ENCODE data around the gene C10orf105. TPM values are rescaled to one million over a fixed set of nuclear protein-coding genes. Genes with fewer than 3 reads are reported as not detected.
A peak's percentile ranks its signal among the peaks of the same experiment; 100 is the strongest.

Gene C10orf105, protein sequence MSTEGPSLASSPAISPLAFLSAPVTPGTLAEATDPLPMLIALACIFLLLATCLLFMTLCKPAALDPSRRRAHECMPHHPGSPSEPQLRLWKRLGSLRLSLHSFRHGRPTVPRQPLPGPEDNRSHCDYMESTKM
- not detected for polyA plus RNA-seq

DNA sequence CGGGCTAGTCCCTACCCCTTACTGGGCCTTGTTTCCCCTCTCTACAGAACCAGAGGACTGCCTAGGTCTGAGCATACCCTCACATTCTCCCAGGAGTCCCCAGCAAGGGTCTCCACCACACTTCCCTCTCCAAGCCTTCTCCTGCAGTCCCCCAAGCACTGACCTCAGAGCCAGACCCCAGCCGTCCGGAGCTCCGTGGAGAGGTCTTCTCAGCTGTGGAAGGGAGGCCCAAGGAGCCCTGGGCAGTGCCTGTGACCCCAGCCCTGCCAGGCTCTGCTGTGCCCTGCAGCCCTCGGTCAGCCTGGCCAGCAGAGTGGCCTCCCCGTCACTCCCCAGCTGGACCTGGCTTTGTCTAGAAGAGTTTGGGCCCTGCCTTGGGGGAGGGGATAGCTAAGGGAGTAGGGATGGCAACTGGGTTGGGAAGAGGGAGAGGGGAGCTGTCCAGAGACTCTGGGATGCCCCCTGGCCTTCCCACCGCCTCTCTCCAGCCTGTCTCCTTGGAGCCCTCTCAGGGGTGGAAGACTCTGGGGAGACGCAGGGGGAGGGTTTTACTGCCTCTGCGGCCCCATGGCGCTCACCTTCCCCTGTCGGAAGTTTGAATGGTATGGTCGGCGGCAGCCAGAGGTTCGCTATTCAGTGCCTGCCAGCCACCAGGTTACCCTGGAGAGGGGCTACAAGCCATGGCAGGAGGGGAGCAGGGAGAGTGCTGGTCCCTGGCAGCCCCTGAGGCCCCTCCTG is at the start of gene C10orf105:
Gene C10orf105, minus strand, starts transcription at position 315 of the 738 bp plus-strand sequence. CDS start 3,441 bp downstream, outside the sequence.
- H3K9me3 Mint-ChIP-seq, result no peaks in the 10 kb centered on the region
- no peaks in the 10 kb centered on the region for H3K27me3 Mint-ChIP-seq
- H3K4me3 Mint-ChIP-seq, result peak within 1 kb of the TSS in 1 of 4 donors; percentile 39
- H3K4me1 Mint-ChIP-seq, result peaks cover 3 to 12% (median 10%) of the 10 kb centered on the region in 3 donors
- H3K27ac Mint-ChIP-seq, result peak within 1 kb of the TSS in 1 of 3 donors; percentile 82
- H3K36me3 Mint-ChIP-seq, result no peaks in the 10 kb centered on the region

DNA sequence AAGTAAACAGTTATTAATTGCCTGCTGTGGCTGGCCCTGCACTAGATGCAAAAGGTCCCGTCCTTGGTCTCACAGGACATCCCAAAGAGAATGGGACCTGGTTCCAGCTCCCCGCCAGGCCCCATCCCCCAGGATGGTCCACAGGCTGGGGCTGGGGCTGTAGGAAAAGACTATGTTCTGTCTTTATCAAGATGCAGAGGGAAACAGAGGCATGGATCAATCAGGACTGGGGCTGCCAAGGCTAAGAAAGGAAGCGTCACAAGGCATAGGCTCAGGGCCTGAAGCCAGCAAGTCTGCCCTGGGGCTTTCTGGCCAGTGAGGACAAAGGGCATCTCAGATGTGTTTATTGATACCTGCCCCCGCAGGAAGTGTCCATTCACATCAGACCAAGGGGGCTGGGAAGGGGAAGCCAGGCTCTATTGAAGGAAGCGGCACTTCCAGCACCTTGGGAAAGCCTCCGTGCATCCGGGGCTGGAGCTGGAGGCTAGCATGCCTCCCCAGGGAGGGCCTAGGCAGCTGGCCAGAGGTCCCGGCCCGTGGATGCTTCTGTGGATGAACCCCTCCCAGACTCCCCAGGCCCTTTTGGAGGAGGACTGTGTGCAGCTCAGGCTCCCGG is 48.0 kb upstream of the C10orf105 start:
- Mint-ChIP-seq H3K36me3 (peaks cover 10% of the 10 kb centered on the region), H3K27ac (peak overlapping the region; percentile 92 to 99 (median 97)), H3K9me3 (no peaks in the 10 kb centered on the region), H3K4me1 (peaks cover 39 to 60% (median 51%) of the 10 kb centered on the region in 3 donors), H3K27me3 (no peaks in the 10 kb centered on the region), H3K4me3 (peak overlapping the region; percentile 55 to 91 (median 86))

DNA sequence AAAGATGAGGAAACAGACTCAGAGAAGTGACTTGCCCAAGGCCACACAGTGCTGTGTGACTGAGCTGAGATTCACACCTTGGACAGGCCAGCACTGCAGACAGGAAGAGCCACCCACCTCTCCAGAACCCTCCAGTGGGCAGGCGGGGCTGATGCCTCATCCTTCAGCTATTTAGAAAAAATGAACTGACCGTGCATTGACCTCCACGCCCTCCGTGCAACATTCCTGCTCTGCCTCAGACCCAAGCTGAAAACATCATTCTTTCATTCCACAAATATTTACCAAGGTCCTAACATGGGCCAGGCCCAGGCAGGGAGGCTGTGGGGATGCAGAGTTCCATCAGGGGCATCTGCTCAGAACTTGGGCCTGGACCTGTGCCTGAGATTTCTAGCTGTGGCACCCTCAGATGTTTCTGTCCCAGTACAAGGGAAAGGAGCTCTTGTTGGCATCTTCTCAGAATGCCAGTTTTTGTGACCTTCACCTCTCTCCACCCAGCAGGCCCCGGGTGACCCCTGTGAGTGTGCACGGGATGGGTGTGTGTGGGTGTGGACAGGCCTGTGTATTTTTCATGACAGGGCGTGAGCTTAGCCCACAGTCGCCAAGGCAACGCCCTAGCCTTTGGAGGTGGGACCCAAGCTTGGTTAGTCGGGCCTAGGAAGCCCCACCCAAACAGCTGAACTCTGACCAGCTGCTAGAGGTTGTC is 47.3 kb upstream of the C10orf105 start:
- H3K9me3 Mint-ChIP-seq, result no peaks in the 10 kb centered on the region
- H3K27ac Mint-ChIP-seq, result peak overlapping the region; percentile 92 to 99 (median 97)
- H3K27me3 Mint-ChIP-seq, result no peaks in the 10 kb centered on the region
- peaks cover 10% of the 10 kb centered on the region for H3K36me3 Mint-ChIP-seq
- peak overlapping the region; percentile 38 to 91 (median 86) for H3K4me3 Mint-ChIP-seq
- peaks cover 33 to 58% (median 49%) of the 10 kb centered on the region in 3 donors for H3K4me1 Mint-ChIP-seq

DNA sequence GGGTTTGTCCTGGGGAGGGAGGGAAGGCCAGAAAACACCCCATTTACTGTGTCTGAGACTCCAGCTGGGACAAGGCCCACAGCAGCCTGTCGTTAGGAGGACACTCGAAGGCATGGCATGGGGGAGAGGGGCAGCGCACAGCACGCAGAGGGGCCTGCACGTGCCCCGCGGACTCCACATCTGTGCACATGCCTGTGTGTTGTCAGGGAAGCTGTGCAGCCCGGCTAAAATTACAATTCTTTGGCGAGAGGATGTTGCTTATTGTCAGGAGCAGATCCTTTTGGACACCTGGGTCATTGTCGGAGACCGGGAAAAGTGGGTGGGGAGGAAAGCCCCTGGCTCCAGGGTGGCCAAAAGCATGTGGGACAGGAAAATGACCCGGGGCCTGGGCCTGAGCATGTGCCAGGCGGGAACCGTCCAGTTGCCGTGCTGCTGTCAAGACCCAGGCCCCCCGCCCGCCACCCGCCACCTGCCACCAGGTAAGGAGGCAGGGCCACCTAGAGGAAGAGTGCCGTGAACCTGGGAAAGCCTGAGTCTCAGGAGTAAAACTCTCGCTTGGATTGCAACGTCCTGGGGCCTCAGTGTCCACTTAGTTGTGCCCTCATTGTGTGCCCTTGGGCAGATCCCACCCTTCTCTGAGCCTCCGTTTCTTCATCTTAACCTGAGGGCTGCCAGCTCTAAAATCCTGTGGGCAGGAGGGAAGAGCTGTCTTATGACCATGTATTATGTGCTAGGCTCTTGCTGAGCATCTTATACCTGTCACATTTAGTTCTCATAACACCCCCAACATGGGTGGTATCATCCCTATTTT is 46.5 kb upstream of the C10orf105 start:
- Mint-ChIP-seq H3K27me3 (no peaks in the 10 kb centered on the region), H3K9me3 (no peaks in the 10 kb centered on the region), H3K4me1 (peaks cover 27 to 55% (median 45%) of the 10 kb centered on the region in 3 donors), H3K36me3 (peaks cover 10% of the 10 kb centered on the region), H3K4me3 (peak overlapping the region in 1 of 4 donors; percentile 91), H3K27ac (peak overlapping the region; percentile 76 to 99 (median 92))

DNA sequence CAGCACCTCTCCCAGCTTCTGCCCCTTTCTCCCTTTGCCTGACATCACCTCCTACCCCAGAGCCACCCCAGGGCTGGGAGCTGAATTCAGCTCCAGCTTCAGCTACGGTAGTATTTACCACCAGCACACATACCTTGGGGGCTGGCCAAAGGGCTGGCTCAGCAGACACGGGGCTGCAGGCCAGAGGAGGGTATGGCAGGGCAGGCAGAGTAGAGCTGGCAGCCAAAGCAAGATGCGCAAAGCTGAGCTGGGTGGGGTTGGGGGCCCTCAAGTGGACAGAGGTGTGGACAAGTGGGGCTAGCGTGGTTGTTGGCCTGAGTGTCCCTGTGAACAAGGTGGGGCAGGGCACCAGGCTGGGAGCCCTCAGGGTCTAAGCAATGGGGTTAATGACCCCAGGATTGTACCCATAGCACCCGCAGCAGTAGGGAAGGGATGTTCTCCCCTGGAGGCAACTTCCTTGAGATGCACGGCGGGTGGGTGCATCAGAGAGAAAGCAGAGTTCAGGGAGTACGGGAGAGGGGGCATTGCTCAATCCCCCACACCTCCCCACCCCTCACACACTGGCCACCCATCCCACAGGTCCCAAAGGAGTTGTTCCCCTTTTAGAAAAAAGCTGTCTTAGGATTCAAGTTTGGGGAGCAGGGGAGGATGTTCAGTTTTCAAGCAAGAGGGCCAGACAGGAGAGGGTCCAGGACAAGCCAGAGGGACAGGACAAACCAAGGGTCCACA is 45.8 kb upstream of the C10orf105 start:
- H3K27ac Mint-ChIP-seq, result peak overlapping the region; percentile 30 to 94 (median 73)
- H3K4me1 Mint-ChIP-seq, result peaks cover 29 to 56% (median 51%) of the 10 kb centered on the region in 3 donors
- no peaks in the 10 kb centered on the region for H3K27me3 Mint-ChIP-seq
- H3K9me3 Mint-ChIP-seq, result no peaks in the 10 kb centered on the region
- no peak overlapping the region for H3K4me3 Mint-ChIP-seq
- H3K36me3 Mint-ChIP-seq, result peaks cover 12% of the 10 kb centered on the region

DNA sequence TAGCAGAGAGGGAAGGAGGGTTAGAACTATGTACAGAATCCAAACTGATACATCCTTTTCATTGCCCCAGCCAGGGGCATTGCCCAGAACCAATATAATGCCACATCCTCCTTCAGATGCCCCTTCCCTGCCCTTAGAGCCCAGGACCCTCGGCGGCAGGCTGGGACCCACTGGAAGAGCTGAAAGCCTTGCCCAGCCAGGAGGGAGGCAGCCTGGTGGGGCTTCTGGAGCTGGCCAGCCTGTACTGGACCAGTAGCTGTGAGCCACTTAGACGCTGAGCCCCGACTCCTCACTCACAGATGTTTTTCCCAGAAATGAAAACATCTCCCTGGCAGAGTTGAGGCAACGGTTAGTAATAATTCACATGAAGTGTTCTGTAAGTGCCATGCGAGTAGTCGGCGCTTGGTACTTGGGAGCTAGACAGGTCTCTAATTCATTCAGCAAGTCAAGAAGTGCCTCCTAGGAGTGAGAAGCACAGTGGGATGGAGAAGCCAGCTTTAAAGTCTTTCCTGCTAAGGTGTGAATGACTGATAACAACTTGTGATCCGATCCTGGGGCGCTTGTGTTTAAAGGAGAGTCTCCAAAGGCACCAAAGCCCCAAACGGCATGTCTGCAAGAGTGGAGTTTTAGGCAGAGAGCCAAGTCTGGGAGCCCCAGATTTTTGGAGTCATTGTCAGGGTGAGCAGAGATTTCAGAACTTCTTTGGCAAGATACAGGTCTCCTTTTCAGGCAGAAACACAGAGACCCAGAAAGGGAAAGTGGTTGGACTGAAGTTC is 44.0 kb upstream of the C10orf105 start:
- Mint-ChIP-seq H3K4me1 (peaks cover 18 to 46% (median 41%) of the 10 kb centered on the region in 3 donors), H3K4me3 (peak overlapping the region in 1 of 4 donors; percentile 52), H3K27ac (peak overlapping the region in 1 of 3 donors; percentile 54), H3K36me3 (peaks cover 7% of the 10 kb centered on the region), H3K27me3 (no peaks in the 10 kb centered on the region), H3K9me3 (no peaks in the 10 kb centered on the region)

DNA sequence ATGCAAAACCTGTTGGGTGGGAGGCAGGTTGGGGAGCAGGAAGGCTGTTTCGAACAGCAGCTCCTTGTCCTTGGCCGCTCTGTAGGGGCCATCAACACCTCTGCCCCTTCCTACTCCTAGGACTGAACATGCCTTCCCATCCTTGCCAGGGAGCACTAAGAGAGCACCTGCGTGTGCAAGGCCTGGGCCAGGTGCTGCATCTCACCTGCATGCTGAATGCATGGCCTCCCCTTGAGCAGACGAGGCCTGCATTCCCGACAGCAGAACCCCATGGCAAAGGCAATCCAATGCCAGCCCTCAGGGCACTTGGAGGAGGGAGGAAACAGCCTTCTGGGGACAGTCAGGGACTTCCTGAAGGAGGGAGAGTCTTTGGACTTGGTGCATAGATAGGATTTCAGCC is 42.7 kb upstream of the C10orf105 start:
- peaks cover 14 to 38% (median 32%) of the 10 kb centered on the region in 3 donors for H3K4me1 Mint-ChIP-seq
- peaks cover 8% of the 10 kb centered on the region for H3K36me3 Mint-ChIP-seq
- H3K27ac Mint-ChIP-seq, result peak overlapping the region in 1 of 3 donors; percentile 71
- H3K4me3 Mint-ChIP-seq, result no peak overlapping the region
- no peaks in the 10 kb centered on the region for H3K27me3 Mint-ChIP-seq
- no peaks in the 10 kb centered on the region for H3K9me3 Mint-ChIP-seq

DNA sequence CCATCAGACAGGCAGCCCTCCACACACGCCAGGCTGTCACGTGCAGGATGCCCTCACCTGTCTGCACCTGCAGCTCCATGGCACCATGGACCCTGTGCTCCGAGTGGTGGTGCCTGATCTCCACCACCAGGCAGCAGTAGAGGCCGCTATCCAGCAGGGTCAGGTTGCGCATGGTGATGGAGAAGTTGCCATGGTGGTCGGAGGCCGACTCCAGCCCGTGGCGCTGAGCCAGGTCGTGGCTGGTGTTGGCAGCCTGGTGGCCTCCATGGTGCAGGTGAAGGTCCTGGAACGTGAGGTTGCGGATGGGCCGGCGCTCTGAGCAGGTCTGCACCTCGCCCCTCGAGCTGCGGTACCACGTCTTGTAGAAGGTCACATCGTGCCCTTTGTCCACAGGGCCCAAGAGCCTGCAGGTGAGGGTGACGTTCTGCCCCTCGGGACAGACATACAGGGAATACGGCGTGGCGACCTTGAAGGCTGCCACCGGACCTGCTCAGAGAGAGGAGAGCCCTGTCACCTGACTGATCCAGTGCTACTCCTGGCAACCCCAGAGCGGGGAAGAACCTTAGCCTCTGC is 42.0 kb upstream of the C10orf105 start:
- Mint-ChIP-seq H3K4me3 (no peak overlapping the region), H3K36me3 (peaks cover 5% of the 10 kb centered on the region), H3K27me3 (no peaks in the 10 kb centered on the region), H3K27ac (peak overlapping the region in 1 of 3 donors; percentile 78), H3K4me1 (peaks cover 12 to 38% (median 30%) of the 10 kb centered on the region in 3 donors), H3K9me3 (no peaks in the 10 kb centered on the region)

DNA sequence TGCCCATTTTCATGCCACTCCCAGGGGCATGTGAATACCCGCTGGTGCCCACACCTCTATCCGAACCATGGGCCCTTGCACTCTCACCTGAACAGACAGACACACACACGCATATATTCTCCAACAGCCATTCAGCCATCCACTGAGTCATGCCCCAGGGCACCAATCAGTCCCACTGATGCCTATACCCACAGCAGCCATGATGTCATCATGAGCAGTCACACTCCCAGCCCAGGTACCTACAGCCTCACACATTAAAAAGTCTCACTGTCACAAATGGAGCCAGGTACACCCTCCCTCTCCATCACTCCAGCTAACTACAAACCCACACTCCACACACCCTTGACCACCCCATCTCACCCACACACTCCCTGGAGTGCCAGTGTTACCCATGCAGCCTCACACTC is 41.5 kb upstream of the C10orf105 start:
- Mint-ChIP-seq H3K4me1 (peaks cover 13 to 39% (median 30%) of the 10 kb centered on the region in 3 donors), H3K4me3 (no peak overlapping the region), H3K36me3 (peaks cover 5% of the 10 kb centered on the region), H3K27ac (peak overlapping the region in 1 of 3 donors; percentile 78), H3K9me3 (no peaks in the 10 kb centered on the region), H3K27me3 (no peaks in the 10 kb centered on the region)

DNA sequence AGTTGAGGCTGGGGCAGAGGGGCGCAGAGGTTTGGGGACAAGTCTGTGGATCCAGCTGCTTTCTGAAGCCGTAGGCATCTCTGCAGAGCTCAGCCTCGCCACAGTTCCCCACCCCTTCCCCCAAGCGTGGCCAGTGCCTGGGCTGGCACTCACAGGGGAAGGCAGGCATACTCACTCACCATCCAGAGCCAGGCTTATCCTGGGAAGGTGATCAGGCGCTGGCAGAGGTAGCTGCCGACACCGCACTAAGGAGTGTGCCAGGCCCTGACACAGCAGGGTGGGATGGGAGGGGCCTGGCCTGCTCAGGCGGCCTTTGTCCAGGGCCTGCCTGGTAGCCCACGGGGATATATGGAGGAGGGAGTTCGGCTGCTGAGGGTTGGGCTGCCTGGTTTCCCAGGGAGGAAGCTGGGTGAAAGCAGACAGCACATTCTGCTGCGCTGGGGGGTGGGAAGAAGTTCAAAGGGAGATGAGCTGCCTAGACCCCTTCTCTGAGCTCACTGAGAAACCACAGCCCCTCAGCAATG is 37.9 kb upstream of the C10orf105 start:
- H3K4me1 Mint-ChIP-seq, result peaks cover 33 to 52% (median 44%) of the 10 kb centered on the region in 3 donors
- peaks cover 5% of the 10 kb centered on the region for H3K36me3 Mint-ChIP-seq
- no peaks in the 10 kb centered on the region for H3K9me3 Mint-ChIP-seq
- no peaks in the 10 kb centered on the region for H3K27me3 Mint-ChIP-seq
- H3K4me3 Mint-ChIP-seq, result no peak overlapping the region
- peak overlapping the region in 1 of 3 donors; percentile 73 for H3K27ac Mint-ChIP-seq

DNA sequence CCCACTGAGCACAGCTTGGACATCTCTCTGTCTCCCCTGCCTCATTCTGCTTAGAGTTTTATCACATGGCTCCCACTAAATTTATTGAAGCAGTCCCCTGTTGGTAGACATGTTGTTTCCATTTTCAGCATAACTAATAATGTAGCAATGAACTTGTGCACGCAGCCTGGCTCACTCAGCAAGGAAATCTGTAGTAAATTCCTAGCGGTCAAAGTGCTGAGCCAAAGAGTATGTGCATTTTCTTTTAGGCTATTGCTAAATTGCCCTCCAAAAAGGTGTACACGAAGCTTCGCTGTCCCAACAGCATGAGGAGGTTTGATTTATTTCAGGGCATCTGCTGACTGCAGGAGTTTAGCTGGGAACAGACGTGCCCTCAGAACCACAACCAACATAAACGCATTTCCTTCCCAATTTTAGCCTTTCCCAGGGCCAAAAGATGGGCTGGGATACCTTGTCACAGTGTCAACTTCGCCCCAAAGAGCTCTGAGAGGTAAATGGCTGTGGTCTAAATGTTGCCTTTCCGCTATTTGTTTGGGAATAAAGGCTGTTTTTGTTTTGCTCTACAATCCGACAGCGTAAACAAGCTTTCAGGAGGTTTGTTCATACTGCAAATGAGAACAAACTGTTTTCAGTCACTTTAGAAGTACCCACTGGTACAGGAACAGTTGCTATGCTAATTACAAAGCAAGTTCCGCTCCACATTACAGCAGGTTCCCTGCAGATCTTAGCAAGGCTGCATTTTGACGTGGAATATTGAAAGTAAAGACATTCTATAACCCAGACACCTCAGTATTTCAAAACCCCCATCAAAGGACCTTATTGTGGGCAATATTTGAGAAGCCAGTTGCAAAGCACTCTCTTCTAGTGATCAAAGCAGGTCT is 37.0 kb upstream of the C10orf105 start:
- Mint-ChIP-seq H3K9me3 (no peaks in the 10 kb centered on the region), H3K27me3 (no peaks in the 10 kb centered on the region), H3K27ac (peak overlapping the region in 2 of 3 donors; percentile 80 to 83), H3K4me1 (peaks cover 38 to 58% (median 46%) of the 10 kb centered on the region in 3 donors), H3K36me3 (peaks cover 8% of the 10 kb centered on the region), H3K4me3 (peak overlapping the region in 2 of 4 donors; percentile 43 to 66)

Data from IgD-negative memory B cell (primary cell).